ENCODE results near the gene IRF3. TPM values are rescaled to one million over a fixed set of nuclear protein-coding genes. Genes with fewer than 3 reads are reported as not detected.

The IRF3 gene
- total RNA-seq, 2 donors from 2014 or later = 40.6 to 50.9 TPM

DNA sequence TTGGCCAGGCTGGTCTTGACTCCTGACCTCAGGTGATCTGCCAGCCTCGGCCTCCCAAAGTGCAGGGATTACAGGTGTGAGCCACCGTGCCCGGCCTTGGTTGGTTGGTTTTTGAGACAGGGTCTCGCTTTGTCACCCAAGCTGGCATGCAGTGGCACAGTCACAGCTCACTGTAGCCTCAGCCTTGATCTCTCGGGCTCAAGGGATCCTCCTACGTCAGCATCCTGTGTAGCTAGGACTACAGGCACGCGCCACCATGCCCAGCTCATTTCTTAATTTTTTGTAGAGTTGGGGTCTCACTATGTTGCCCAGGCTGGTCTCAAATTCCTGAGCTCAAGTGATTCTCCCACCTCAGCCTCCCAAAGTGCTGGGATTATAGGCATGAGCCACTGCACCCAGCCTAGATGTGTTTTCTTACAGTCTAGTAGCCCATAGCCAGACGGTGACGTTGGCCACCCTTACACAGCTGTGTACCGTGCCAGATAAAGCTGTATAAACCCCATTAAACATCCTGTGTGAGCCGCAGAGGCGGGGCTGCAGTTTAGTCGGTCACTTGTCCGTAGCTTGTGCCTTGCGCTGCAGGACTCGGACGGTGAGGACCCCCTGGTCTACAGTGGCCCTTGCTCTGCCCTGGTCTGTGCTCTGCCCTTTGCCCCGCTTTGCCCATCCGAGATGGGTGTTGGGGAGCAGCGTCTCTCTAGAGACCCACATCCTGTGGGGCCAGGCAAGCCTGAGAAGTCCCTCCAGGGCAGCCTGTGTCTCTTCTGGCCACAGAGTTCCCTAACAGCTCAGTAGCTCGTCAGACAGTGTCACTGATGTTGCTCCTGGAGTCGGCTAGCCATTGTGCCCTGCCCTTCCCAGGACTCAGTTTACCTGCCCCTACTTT is 9.8 kb downstream of the IRF3 start:
- intact Hi-C loops (cut with DNase I) = loop anchor here in 1 of 2 donors (1.0 kb wide), 1 partner anchor 48 kb away; no protein-coding TSS in a partner anchor
- no peak for DNase-seq (ENCODE audit: low spot score)

DNA sequence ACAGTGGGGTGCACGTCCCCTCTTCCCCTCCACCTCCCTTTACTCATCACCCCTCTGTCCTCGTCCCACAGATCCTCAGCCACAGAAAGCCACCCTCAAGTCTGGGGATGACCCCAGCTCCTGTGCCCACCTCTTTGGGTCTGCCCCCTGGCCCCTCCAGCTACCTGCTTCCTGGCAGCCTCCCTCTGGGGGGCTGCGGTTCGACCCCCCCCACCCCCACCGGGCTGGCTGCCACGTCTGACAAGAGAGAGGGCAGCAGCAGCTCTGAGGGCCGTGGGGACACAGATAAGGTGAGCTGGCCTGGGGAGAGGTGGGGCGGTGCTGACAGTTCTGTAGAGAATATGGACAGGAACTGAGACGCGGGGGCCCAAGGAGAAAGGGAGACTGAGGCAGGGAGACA is 11.1 kb downstream of the IRF3 start:
- DNase-seq (ENCODE audit: low spot score) = no peak
- intact Hi-C loops (cut with DNase I) = no loop called here

DNA sequence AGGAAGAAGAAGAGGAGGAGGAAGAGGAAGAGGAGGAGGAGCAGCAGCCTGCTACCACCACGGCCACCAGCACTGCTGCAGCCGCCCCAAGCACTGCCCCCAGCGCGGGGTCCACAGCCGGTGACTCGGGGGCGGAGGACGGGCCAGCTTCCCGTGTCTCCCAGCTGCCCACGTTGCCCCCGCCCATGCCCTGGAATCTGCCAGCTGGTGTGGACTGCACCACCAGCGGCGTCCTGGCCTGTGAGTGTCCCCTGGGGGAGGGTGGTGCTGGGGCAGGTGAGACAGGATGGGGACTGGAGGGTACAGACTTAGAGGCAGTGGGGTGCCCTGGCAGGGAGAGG is 12.2 kb downstream of the IRF3 start:
- intact Hi-C loops (cut with DNase I) = no loop called here
- no peak for DNase-seq (ENCODE audit: low spot score)

DNA sequence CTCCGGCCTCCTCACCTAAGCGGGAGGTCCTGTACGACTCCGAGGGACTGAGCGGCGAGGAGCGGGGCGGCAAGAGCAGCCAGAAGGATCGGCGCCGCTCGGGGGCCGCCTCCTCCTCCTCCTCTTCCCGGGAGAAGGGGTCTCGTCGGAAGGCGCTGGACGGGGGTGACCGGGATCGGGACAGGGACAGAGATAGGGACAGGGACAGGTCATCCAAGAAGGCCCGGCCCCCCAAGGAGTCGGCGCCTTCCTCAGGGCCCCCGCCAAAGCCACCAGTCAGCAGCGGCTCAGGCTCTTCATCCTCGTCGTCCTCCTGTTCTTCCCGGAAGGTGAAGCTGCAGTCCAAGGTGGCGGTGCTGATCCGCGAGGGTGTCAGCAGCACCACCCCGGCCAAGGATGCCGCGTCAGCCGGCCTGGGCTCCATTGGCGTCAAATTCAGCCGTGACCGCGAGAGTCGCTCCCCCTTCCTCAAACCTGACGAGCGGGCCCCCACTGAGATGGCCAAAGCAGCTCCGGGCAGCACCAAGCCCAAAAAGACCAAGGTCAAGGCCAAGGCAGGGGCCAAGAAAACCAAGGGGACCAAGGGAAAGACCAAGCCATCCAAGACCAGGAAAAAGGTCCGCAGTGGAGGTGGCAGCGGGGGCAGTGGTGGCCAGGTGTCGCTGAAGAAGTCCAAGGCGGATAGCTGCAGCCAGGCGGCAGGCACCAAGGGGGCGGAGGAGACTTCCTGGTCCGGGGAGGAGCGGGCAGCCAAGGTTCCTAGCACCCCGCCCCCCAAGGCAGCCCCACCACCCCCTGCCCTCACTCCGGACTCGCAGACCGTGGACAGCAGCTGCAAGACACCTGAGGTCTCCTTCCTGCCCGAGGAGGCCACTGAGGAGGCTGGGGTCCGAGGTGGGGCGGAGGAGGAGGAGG is 12.8 kb downstream of the IRF3 start:
- no peak for DNase-seq (ENCODE audit: low spot score)
- intact Hi-C loops (cut with DNase I) = no loop called here

DNA sequence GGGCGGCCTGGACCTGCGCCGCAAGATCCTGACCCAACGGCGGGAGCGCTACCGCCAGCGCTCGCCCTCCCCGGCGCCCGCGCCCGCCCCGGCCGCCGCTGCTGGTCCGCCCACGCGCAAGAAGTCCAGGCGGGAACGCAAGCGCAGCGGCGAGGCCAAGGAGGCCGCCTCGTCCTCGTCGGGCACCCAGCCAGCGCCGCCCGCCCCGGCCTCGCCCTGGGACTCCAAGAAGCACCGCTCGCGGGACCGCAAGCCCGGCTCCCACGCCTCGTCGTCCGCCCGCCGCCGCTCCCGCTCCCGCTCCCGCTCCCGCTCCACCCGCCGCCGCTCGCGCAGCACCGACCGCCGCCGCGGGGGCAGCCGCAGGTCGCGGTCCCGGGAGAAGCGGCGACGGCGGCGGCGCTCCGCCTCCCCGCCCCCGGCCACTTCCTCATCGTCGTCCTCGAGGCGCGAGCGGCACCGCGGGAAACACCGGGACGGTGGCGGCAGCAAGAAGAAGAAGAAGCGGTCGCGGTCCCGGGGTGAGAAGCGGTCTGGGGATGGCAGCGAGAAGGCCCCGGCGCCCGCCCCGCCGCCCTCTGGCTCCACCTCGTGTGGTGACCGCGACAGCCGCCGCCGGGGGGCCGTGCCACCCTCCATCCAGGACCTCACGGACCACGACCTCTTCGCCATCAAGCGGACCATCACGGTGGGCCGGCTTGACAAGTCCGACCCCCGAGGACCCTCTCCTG is 13.7 kb downstream of the IRF3 start:
- intact Hi-C loops (cut with DNase I) = no loop called here
- DNase-seq (ENCODE audit: low spot score) = no peak

DNA sequence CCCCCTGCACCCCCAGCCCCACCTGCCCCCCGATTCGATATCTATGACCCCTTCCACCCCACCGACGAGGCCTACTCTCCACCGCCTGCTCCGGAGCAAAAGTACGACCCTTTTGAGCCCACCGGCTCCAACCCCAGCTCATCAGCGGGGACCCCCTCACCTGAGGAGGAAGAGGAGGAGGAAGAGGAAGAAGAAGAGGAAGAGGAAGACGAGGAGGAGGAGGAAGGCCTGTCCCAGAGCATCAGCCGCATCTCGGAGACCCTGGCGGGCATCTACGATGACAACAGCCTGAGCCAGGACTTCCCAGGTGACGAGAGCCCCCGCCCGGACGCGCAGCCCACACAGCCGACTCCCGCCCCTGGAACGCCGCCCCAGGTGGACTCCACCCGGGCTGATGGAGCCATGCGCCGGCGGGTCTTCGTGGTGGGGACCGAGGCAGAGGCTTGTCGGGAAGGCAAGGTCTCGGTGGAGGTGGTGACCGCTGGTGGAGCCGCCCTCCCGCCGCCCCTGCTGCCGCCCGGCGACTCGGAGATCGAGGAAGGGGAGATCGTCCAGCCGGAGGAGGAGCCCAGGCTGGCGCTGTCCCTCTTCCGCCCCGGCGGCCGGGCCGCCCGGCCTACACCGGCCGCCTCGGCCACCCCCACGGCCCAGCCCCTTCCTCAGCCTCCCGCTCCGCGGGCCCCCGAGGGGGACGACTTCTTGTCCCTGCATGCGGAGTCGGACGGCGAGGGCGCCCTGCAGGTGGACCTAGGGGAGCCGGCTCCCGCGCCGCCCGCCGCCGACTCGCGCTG is 14.4 kb downstream of the IRF3 start:
- intact Hi-C loops (cut with DNase I) = no loop called here
- no peak for DNase-seq (ENCODE audit: low spot score)

DNA sequence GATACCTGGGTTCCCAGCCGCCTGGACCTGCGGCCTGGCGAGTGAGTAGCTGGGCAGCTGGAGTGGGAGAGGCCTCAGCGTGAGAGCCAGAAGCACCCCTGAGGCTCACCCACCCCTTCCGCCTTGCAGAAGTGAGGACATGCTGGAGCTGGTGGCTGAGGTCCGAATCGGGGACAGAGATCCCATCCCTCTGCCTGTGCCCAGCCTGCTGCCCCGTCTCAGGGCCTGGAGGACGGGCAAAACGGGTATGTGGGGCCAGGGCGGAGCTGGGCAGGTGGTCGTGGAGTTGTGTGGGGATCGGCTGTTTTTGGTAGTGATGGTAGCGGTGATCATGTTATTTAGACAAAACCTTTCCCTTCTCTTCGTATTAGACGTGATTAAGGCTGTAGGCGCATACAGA is 19.1 kb downstream of the IRF3 start:
- no peak for DNase-seq (ENCODE audit: low spot score)
- intact Hi-C loops (cut with DNase I) = no loop called here

DNA sequence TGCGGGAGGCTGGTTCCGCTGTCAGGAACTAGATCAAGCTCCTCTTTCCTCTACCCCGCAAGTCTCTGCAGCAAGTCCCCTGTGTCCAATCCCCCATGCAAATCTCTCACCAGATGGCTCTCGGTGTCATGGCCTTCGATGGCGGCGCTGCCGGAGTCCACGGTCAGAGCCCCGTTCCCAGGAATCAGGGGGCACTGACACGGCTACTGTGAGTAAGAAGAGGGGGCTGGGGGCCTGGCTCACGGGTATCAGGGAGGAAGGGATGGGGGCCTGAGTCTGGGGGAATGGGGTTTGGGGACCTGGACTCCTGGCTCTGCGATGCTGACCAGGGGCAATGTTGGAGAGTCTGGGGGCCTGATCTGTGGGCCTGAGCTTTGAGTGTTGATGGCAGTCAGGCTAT is 19.7 kb downstream of the IRF3 start:
- no peak for DNase-seq (ENCODE audit: low spot score)
- intact Hi-C loops (cut with DNase I) = no loop called here

DNA sequence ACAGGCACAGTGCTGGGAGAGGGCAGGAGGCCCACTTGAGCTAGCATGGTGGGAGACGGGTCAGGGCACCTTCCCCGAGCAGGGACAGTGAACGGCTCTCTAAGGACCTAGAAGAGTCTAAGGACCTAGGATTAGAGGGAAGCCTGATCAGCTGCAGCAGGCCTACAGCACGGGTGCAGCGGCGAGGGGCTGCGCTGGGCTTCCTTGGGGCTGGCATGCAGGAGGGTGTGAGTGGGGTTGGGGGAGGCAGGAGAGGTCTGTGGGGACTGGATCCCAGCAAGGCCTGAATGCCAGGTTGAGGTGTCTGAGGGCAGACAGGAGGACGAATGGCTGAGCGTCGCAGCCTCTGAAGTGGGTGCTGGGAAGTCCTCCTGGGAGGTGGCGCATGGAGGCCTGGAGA is 20.1 kb downstream of the IRF3 start:
- intact Hi-C loops (cut with DNase I) = no loop called here
- DNase-seq (ENCODE audit: low spot score) = no peak

DNA sequence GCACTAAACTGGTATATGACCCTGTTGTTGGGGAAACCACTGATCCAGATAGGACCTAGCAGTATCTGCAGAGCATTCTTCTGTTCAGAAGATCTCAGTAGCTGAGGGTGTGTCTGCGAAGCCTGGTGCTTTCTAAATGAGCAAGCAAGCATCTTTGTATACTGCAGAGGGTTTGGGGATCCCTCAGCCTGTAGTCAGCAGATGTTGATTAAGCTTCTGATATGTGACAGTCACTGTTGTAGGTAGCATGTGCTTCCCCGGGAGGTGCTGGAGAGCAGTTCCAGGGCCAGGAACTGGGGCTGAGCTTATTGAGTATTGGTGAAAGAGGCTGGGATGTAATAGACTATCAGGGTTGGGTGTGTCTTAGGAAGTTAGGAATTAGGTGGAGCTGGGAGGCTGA is 22.2 kb downstream of the IRF3 start:
- DNase-seq (ENCODE audit: low spot score) = no peak
- intact Hi-C loops (cut with DNase I) = no loop called here

DNA sequence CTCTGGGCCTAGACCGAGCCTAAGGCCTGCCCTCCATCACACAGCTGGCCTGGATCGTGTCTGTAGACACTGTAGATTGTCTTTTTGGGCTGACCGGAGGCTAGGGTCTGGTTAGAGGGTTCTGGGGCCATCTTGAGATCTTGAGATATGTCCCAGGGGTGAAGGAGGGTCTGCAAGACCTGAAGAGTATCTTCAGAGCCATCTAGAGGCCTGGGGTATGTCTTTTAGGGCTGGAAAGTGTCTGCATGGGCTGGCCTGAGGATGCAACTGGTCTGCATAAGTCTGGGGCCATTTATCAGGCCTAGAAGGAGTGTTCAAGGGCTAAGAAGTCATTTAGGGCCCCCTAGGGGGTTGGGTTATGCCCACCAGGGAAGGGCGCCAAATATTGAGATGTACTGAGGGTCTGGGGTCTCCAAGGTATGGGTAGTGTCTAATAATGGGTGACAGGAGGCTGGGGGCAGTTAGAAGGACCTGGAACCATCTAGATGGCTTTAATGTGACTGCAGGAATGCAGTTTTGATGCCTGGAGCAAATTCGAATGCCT is 23.1 kb downstream of the IRF3 start:
- no peak for DNase-seq (ENCODE audit: low spot score)
- intact Hi-C loops (cut with DNase I) = no loop called here

DNA sequence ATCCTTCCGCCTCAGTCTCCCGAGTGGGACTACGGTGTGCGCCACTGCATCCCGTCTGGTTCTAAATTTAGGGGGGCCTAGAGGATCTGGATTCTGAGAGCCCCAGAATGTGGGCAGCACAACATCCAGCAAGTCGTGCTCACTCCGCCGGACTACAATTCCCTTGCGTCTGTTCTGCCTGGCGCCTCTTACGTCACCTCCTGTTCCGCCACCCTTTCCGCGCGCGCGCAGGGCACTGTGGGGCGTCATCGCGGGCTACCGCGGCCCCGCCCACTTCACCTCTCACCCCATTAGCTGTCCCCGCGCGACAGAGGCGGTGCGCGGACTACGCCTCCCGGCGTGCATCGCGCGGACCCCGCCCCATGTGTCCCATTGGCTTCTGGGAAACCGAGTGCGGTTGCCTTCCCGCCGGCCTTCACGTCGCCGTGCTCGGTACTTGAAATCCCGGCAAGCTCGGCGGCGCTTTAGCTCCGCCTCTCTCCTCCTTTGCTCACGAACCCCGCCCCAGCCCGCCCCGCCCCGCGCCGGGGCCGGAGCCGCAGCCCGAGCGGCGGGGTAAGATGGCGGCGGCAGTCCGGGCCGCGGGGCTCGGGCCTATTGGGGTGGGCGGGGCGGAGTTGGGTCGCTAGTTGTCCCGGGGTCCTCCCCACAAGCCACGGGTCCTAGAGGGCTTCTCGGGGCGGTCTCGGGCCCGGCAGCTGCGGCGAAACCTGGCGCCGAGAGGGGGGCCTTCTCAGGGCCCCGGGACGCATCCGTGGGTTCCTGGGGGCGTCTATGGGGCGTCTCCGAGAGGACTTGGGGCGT is 23.8 kb downstream of the IRF3 start, which contains the start of gene SCAF1:
Gene SCAF1, plus strand, starts transcription at position 522 of the 804 bp plus-strand sequence. CDS start 2,818 bp downstream, outside the sequence.
- intact Hi-C loops (cut with DNase I) = no loop called here
- DNase-seq (ENCODE audit: low spot score) = peak; percentile 100

DNA sequence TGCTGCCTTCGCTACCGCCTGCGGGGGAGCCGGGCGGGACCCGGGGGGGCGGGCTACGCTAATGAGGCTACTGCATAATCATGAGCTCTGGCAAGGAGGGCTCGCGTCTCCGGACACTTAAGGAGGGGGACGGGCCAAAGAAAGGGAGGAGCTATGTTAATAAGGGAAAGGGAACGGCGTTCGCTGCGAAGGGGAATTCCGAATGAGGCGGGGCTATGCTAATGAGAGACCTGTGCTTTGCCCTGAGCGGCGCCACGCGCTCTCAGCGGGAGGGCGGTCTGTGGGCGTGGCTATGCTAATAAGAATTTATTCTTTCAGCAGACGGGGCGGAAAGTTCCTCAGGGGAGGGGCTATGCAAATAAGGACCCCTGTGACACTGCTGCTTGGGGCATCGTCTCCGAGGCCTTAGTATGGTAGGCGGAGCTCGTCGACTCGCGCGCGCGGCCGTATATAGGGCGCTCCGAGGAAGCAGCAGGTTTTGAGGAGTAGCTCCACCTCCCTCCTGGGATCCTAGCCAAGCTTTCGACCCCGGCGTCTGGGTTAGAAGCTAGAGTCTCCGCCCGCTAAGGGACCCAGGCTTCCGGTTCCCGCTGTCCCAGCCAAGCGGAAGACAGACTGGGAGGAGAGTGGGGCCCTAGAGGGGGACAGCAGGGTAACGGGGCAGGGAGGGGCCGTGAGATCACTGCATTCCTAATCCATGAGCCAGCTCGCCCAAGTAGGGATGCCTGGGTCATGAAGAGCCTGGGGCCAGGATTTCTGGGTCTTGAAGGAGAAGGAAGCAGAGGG is 25.4 kb downstream of the IRF3 start, which contains the start of gene RRAS:
Gene RRAS, minus strand, starts transcription at position 31 of the 786 bp plus-strand sequence. CDS start 45 bp downstream, outside the sequence.
- DNase-seq (ENCODE audit: low spot score) = peak; percentile 100
- intact Hi-C loops (cut with DNase I) = no loop called here

DNA sequence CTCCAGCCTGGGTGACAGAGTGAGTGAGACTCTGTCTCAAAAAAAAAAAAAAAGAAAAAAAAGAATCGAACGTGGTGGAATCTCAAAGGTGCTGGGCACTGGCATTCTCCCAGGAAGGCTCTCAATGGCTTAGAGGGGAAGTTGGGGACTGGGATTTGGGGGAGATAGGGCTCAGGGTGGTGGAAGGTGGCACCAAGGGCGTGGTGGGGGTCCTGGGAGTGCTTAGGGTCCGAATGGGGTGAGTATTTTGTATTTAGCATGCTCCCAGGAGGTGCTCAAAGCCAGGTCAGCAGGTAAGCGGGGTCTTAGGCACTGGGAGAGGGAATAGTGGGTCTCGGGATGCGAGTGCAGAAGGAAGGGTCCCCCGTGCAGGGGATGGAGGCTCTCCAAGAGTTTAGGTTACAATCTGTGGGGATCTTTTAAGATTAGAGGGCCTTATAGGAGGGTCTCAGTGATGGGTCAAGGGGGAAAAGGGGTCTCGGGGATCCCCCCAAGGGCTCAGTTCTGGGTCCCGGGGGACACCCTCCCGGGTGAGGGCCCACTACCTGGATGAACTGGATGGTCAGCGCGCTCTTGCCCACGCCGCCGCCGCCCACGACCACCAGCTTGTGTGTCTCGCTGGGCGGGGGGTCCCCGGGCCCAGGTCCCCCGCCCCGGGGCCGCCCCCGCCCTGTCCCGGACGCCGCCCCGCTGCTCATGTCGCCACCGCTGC is 26.1 kb downstream of the IRF3 start:
- intact Hi-C loops (cut with DNase I) = loop anchor here (5.0 kb wide), 1 partner anchor 47 kb away; the partner anchor contains the start of gene PRR12 (in 2 of the 2)
- DNase-seq (ENCODE audit: low spot score) = no peak

DNA sequence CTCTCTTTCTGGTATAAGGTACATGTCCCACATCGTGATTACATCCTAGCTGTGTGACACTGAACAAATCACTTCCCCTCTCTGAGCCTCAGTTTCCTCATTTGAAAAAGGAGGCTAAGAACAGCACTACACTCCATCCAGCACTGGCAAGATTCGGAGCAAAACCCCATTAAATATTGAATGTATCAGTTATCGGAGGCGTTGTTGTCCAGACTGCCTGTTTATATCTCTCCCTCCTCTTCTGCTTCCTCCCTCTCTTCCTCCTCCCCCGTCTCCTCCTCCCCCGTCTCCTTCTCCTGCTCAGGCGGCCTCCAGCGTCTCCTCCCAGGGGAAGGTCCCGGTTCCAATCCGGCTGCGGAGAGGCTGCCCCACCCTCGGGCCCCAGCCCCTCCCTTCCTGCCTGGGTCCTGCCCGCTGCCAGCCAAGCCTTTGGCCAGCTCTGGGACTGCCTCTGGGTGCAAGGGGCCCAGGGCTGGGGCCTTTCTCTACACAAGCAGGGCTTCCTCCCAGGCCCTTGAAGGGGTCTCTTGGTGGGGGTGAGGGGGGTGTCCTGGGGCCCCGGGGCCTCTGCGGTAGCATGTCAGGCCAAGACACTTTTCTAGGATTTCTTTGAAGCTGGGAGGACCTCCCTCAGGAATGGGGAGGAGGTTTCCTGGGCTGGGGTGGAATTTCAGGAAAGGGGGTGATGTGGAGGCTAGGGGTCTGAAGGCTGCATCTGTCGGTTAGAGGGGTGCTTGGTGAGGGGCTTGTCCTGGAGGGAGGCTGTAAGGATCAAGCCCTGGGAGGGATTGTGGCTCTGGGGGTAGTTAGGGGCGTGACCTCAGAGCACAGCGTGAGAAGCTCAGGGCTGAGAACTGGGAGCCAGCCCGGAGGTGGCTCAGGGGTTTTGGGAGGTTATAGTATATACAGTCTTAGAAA is 27.6 kb downstream of the IRF3 start:
- intact Hi-C loops (cut with DNase I) = loop anchor here (5.0 kb wide), 1 partner anchor 46 kb away; the partner anchor contains the start of gene PRR12 (in 2 of the 2)
- DNase-seq (ENCODE audit: low spot score) = peak; percentile 95
